Smooth muscle cell (in vitro differentiated cells): ENCODE measurements around the gene SLC45A2. TPM values are rescaled to one million over a fixed set of nuclear protein-coding genes. Genes with fewer than 3 reads are reported as not detected.

Experiments used
- DNase-seq: peaks from one replicate; lab custom pipeline; 2025; ENCODE audit not compliant: unreplicated experiment; lab: John Stamatoyannopoulos, UW
- H2AFZ ChIP-seq: fragments of 200-600 bp; sonication (generic); 2 replicates; pipeline ENCODE4 v1.6.0; 2016; ENCODE audit warnings: antibody characterized with exemption, low read depth, mild to moderate bottlenecking
- H3F3A ChIP-seq: fragments of 200-600 bp; sonication (generic); 2 replicates; pipeline ENCODE4 v1.6.0; 2017; ENCODE audit warnings: antibody characterized with exemption, low read depth
- H3K27ac ChIP-seq: fragments of 200-600 bp; sonication (generic); 2 replicates; pipeline ENCODE4 v1.5.1; 2016; ENCODE audit warnings: low read depth, mild to moderate bottlenecking
- H3K27me3 ChIP-seq: fragments of 200-600 bp; sonication (generic); 2 replicates; pipeline ENCODE4 v1.6.1; 2016; ENCODE audit warnings: low read depth, mild to moderate bottlenecking
- H3K36me3 ChIP-seq: fragments of 200-600 bp; sonication (generic); 2 replicates; pipeline ENCODE4 v1.5.1; 2016; ENCODE audit warnings: low read depth
- H3K4me1 ChIP-seq: fragments of 200-600 bp; sonication (generic); 2 replicates; pipeline ENCODE4 v1.5.1; 2016; ENCODE audit warnings: low read depth
- H3K4me2 ChIP-seq: fragments of 200-600 bp; sonication (generic); 2 replicates; pipeline ENCODE4 v1.6.0; 2016; ENCODE audit warnings: mild to moderate bottlenecking
- H3K4me3 ChIP-seq: fragments of 200-600 bp; sonication (generic); 2 replicates; pipeline ENCODE4 v1.5.1; 2016; ENCODE audit warnings: mild to moderate bottlenecking
- H3K79me2 ChIP-seq: fragments of 200-600 bp; sonication (generic); 2 replicates; pipeline ENCODE4 v1.6.0; 2016; ENCODE audit warnings: low read depth, mild to moderate bottlenecking
- H3K9ac ChIP-seq: fragments of 200-600 bp; sonication (generic); 2 replicates; pipeline ENCODE4 v1.6.0; 2016; ENCODE audit warnings: low read depth
- H3K9me3 ChIP-seq: fragments of 200-600 bp; sonication (generic); replicated peaks from 2 replicates; pipeline ENCODE4 v1.5.1; 2016; ENCODE audit warnings: low read depth
- H4K20me1 ChIP-seq: fragments of 200-600 bp; sonication (generic); 2 replicates; pipeline ENCODE4 v1.6.0; 2016; ENCODE audit warnings: low read depth
- WGBS: methylation state at CpG from one replicate; pipeline ENCODE4 v1.1.7; 2016; ENCODE audit warnings: low lambda C conversion rate; 5-methylcytosine and 5-hydroxymethylcytosine counted together
- polyA plus RNA-seq: library from polyadenylated mRNA; unstranded; fragments of >200 nt; fragmentation: Nextera tagmentation; extraction: Ambion mirVana; gene quantifications from 2 replicates; pipeline ENCODE4 v1.2.1, GENCODE V29; 2016
- total RNA-seq: library from RNA; depleted of rRNA; stranded (reverse); fragments of >200 nt; gene quantifications from 2 replicates; pipeline ENCODE4 v1.2.3, GENCODE V29; 2014
- TF ChIP-seq, protein P1 (sequence below): fragments of 200-600 bp; sonication (generic); IDR thresholded peaks from 2 replicates; pipeline ENCODE4 v1.5.1; 2017; ENCODE audit warnings: borderline replicate concordance, mild to moderate bottlenecking, antibody characterized with exemption; ENCODE audit not compliant: insufficient read depth, poor library complexity, severe bottlenecking

The SLC45A2 gene
- total and polyA plus RNA-seq, 2 experiments from 2014 or later = 0.36 to 0.59 TPM

DNA sequence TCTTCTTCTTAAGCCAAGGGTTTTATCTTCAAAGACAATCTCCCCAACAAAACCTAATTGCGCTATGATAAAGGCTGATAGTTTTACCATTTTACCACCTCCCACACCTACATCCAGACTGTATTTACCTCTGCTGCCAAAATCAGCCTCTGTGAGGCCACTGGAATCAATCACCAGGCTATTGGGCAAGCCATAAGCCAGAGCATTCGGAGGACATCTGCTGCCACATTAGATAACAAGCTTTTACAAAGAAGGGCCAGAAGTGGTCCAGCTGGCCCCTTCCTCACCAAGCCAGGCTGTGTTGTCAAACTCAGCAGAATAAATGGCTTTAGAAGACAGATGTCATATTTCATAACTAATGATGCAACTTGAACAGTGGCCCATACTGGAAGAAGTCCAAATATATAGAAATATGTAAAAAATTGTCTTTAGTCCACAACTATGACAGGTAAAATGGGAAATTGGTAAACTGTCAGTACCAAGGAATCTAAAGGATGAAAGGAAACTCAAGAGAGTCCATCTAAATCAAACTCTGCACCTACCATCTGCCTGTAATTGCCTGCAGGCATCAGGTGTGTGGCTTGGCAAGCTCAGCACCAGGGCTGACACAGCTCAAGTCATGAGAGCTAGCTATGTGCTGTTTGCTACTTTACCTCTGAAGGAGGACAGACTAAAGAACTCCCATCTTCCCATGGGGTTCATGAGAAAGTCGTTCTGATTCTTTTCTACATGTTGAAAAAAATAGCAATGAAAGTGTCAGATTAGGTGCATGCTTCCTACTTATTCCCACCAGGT lies 16.1 kb downstream of the SLC45A2 start:
- Histone ChIP-seq H3K9me3 (no peaks in the 10 kb centered on the region), H2AFZ (no peak overlapping the region), H3F3A (no peaks in the 10 kb centered on the region), H3K27ac (no peak overlapping the region), H3K4me3 (no peak overlapping the region), H3K36me3 (no peaks in the 10 kb centered on the region), H3K27me3 (no peaks in the 10 kb centered on the region), H3K79me2 (no peaks in the 10 kb centered on the region), H3K4me2 (no peak overlapping the region), H3K4me1 (no peaks in the 10 kb centered on the region), H4K20me1 (no peaks in the 10 kb centered on the region), H3K9ac (no peak overlapping the region)
- TF ChIP-seq, protein P1, sequence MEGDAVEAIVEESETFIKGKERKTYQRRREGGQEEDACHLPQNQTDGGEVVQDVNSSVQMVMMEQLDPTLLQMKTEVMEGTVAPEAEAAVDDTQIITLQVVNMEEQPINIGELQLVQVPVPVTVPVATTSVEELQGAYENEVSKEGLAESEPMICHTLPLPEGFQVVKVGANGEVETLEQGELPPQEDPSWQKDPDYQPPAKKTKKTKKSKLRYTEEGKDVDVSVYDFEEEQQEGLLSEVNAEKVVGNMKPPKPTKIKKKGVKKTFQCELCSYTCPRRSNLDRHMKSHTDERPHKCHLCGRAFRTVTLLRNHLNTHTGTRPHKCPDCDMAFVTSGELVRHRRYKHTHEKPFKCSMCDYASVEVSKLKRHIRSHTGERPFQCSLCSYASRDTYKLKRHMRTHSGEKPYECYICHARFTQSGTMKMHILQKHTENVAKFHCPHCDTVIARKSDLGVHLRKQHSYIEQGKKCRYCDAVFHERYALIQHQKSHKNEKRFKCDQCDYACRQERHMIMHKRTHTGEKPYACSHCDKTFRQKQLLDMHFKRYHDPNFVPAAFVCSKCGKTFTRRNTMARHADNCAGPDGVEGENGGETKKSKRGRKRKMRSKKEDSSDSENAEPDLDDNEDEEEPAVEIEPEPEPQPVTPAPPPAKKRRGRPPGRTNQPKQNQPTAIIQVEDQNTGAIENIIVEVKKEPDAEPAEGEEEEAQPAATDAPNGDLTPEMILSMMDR = no peak
- DNase-seq = no peak
- 71% methylated on average over 3 of the region's 3 CpGs for WGBS

- H4K20me1 ChIP-seq = no peaks in the 10 kb centered on the region
- H3K4me2 ChIP-seq = no peak overlapping the region
- no peak overlapping the region for H3K9ac ChIP-seq
- no peaks in the 10 kb centered on the region for H3K9me3 ChIP-seq
- no peaks in the 10 kb centered on the region for H3K27me3 ChIP-seq
- DNase-seq = no peak
- WGBS = 57% methylated on average over 2 of the region's 2 CpGs
- no peaks in the 10 kb centered on the region for H3K36me3 ChIP-seq
- no peaks in the 10 kb centered on the region for H3F3A ChIP-seq
- H3K79me2 ChIP-seq = no peaks in the 10 kb centered on the region
- H2AFZ ChIP-seq = no peak overlapping the region
- H3K4me1 ChIP-seq = no peaks in the 10 kb centered on the region
- TF ChIP-seq, protein P1 = no peak
- H3K4me3 ChIP-seq = no peak overlapping the region
- no peak overlapping the region for H3K27ac ChIP-seq
Measured at GRCh38 chr5:33966805-33967204, 17.7 kb downstream of the SLC45A2 start.

- H3K9me3 ChIP-seq = no peaks in the 10 kb centered on the region
- H3K27me3 ChIP-seq = no peaks in the 10 kb centered on the region
- H2AFZ ChIP-seq = no peak overlapping the region
- no peak overlapping the region for H3K27ac ChIP-seq
- H4K20me1 ChIP-seq = no peaks in the 10 kb centered on the region
- no peaks in the 10 kb centered on the region for H3K36me3 ChIP-seq
- no peaks in the 10 kb centered on the region for H3K4me1 ChIP-seq
- TF ChIP-seq, protein P1 = no peak
- WGBS = 91% methylated on average over 2 of the region's 2 CpGs
- no peak for DNase-seq
- no peaks in the 10 kb centered on the region for H3K79me2 ChIP-seq
- H3K9ac ChIP-seq = no peak overlapping the region
- no peak overlapping the region for H3K4me3 ChIP-seq
- H3F3A ChIP-seq = no peaks in the 10 kb centered on the region
- no peak overlapping the region for H3K4me2 ChIP-seq
Measured at GRCh38 chr5:33964132-33964700, 20.3 kb downstream of the SLC45A2 start.
